HepG2 (cell line): ENCODE results near the gene NPBWR2. TPM values are rescaled to one million over a fixed set of nuclear protein-coding genes. Genes with fewer than 3 reads are reported as not detected.
A peak's percentile ranks its signal among the peaks of the same experiment; 100 is the strongest.

Experiments used
- ATM ChIP-seq: fragments of 450-650 bp; IDR thresholded peaks from 2 replicates; pipeline ENCODE4 v1.7.1; 2017; ENCODE audit warnings: mild to moderate bottlenecking, borderline replicate concordance
- CHCHD3 ChIP-seq: sonication (generic); formaldehyde crosslinking; IDR thresholded peaks from 2 replicates; pipeline ENCODE4 v1.8.0; 2022; ENCODE audit warnings: mild to moderate bottlenecking, missing genetic modification reagents, moderate library complexity
- CREBL2 ChIP-seq: sonication (generic); formaldehyde crosslinking; IDR thresholded peaks from 2 replicates; pipeline ENCODE4 v1.8.1; 2023; ENCODE audit warnings: missing genetic modification reagents, mild to moderate bottlenecking, borderline replicate concordance
- FOXO4 ChIP-seq: sonication (generic); formaldehyde crosslinking; conservative IDR thresholded peaks from 2 replicates; pipeline ENCODE4 v1.8.1; 2023; ENCODE audit warnings: missing genetic modification reagents
- GPBP1L1 ChIP-seq: sonication (generic); formaldehyde crosslinking; IDR thresholded peaks from 2 replicates; pipeline ENCODE4 v1.5.0; 2020; ENCODE audit warnings: mild to moderate bottlenecking, missing genetic modification reagents
- IKZF4 ChIP-seq: sonication (generic); formaldehyde crosslinking; IDR thresholded peaks from 2 replicates; pipeline ENCODE4 v1.5.1; 2020; ENCODE audit warnings: borderline replicate concordance, mild to moderate bottlenecking, low read depth, missing genetic modification reagents; ENCODE audit errors: not compliant biosample characterization
- MBNL3 ChIP-seq: fragments of 250-450 bp; sonication (Bioruptor Pico); conservative IDR thresholded peaks from 2 replicates; pipeline ENCODE4 v1.8.0; 2022; ENCODE audit warnings: mild to moderate bottlenecking, inconsistent platforms
- MED13 ChIP-seq: sonication (generic); formaldehyde crosslinking; IDR thresholded peaks from 2 replicates; pipeline ENCODE4 v1.5.0; 2020; ENCODE audit warnings: missing genetic modification reagents
- POLR2A ChIP-seq, 2 experiments: IDR thresholded peaks; 2 replicates each; pipeline ENCODE4 v1.6.1; 2011; ENCODE audit warnings: low read depth in 2 of 2, low read length in 2 of 2, mild to moderate bottlenecking in 1 of 2, moderate library complexity in 1 of 2; ENCODE audit not compliant: insufficient read depth in 1 of 2
- SRSF1 ChIP-seq: fragments of 200-400 bp; formaldehyde crosslinking; optimal IDR thresholded peaks from 2 replicates; pipeline ENCODE3; 2017; ENCODE audit warnings: mild to moderate bottlenecking, low read depth, low read length, moderate library complexity
- THAP11 ChIP-seq: IDR thresholded peaks from 2 replicates; pipeline ENCODE4 v1.6.1; 2016; ENCODE audit warnings: missing biosample characterization, missing genetic modification reagents
- TRIM22 ChIP-seq: fragments of 450-650 bp; IDR thresholded peaks from 2 replicates; pipeline ENCODE4 v1.6.1; 2017
- YY1 ChIP-seq: IDR thresholded peaks from 2 replicates; pipeline ENCODE4 v1.6.1; 2011; ENCODE audit warnings: low read length, low read depth, moderate library complexity, mild to moderate bottlenecking; ENCODE audit not compliant: insufficient read depth, insufficient replicate concordance
- ZHX2 ChIP-seq, 2 experiments: sonication (generic) in 1 of 2; formaldehyde crosslinking in 1 of 2; IDR thresholded peaks; 2 replicates each; pipeline versions ENCODE4 v1.6.1 to v1.9.0; 2014 to 2022; ENCODE audit warnings: antibody characterized with exemption in 1 of 2, borderline replicate concordance in 1 of 2, inconsistent platforms in 1 of 2, low read depth in 1 of 2, missing genetic modification reagents in 1 of 2
- ZNF232 ChIP-seq: sonication (generic); formaldehyde crosslinking; IDR thresholded peaks from 2 replicates; pipeline ENCODE4 v1.4.0; 2020; ENCODE audit warnings: missing genetic modification reagents, borderline replicate concordance
- ZNF251 ChIP-seq: sonication (generic); formaldehyde crosslinking; IDR thresholded peaks from 2 replicates; pipeline ENCODE4 v1.9.0; 2021; ENCODE audit warnings: mild to moderate bottlenecking, missing genetic modification reagents
- ZNF335 ChIP-seq: sonication (generic); formaldehyde crosslinking; IDR thresholded peaks from 2 replicates; pipeline ENCODE4 v1.4.0; 2020; ENCODE audit warnings: missing genetic modification reagents
- ZNF383 ChIP-seq: sonication (generic); formaldehyde crosslinking; IDR thresholded peaks from 2 replicates; pipeline ENCODE4 v1.4.0; 2020; ENCODE audit warnings: missing genetic modification reagents, mild to moderate bottlenecking, borderline replicate concordance
- ZNF563 ChIP-seq: sonication (generic); formaldehyde crosslinking; IDR thresholded peaks from 2 replicates; pipeline ENCODE4 v1.8.0; 2022; ENCODE audit warnings: mild to moderate bottlenecking, moderate library complexity, missing genetic modification reagents
- polyA plus RNA-seq, 8 experiments: library from polyadenylated mRNA; depleted of rRNA in 3 of 8; stranded (reverse) in 7 of 8; unstranded in 1 of 8; fragments of >200 nt; fragmentation: Illumina TruSeq in 4 of 8; extraction: Trizol in 4 of 8; gene quantifications; 2 replicates each; pipeline versions ENCODE4 v1.2.1 to v1.2.3, GENCODE V29; 2011 to 2016; ENCODE audit warnings: low read depth in 4 of 8, missing spikeins in 1 of 8, mixed read lengths in 1 of 8; ENCODE audit not compliant: insufficient read depth in 1 of 8
- total RNA-seq, 5 experiments: library from RNA; depleted of rRNA; stranded (reverse); fragments of >200 nt; fragmentation: Illumina TruSeq; extraction: Trizol; gene quantifications; 2 replicates each; pipeline ENCODE4 v1.2.3, GENCODE V29; 2016; ENCODE audit warnings: low read depth in 1 of 5

NPBWR2 gene
- total and polyA plus RNA-seq, 2 of the 13 experiments (the other 11 are each of a cell fraction or from before 2014, with no cell fraction given) = not detected

GRCh38 chr20:64063389-64064144 lies 43.8 kb downstream of the NPBWR2 start (continued):
- 0 out of 2 replicates have a peak, but pooled peaks have one; percentile 16 for TF ChIP-seq CREBL2 (CRISPR knock-in tag)
- TF ChIP-seq ZNF232 (CRISPR knock-in tag) = peak; percentile 3; the same call in 1 of the 2 replicates
- TF ChIP-seq ZHX2 (IDR thresholded peaks at IDR 0.05; ENCODE audit: low read depth) = no peak
- TF ChIP-seq ZHX2 (CRISPR knock-in tag; IDR thresholded peaks at IDR 0.05; ENCODE audit: borderline replicate concordance) = no peak
- no peak for TF ChIP-seq IKZF4 (CRISPR knock-in tag)
- peak; percentile 54 for TF ChIP-seq THAP11 (CRISPR knock-in tag)
- no peak for TF ChIP-seq TRIM22
- TF ChIP-seq ZNF335 = no peak; the same call in 1 of the 2 replicates
- no peak for TF ChIP-seq YY1
- no peak for TF ChIP-seq ZNF251 (CRISPR knock-in tag)
- TF ChIP-seq SRSF1 = no peak
- peak; percentile 23 for TF ChIP-seq CHCHD3 (CRISPR knock-in tag)
- no peak; the same call in 1 of the 2 replicates for TF ChIP-seq MED13
- TF ChIP-seq ATM = no peak
- TF ChIP-seq ZNF383 (CRISPR knock-in tag) = no peak
- TF ChIP-seq FOXO4 = peak; percentile 95
- peak in 1 of 2 experiments; percentile 68; a peak in 1 of 4 replicates for TF ChIP-seq POLR2A (IDR thresholded peaks at IDR 0.05; ENCODE audit: insufficient read depth in 1 of 2, low read depth in 2 of 2, low read length in 2 of 2)
- TF ChIP-seq ZNF563 (CRISPR knock-in tag) = peak; percentile 82
- no peak for TF ChIP-seq GPBP1L1 (CRISPR knock-in tag)
- TF ChIP-seq MBNL3 = no peak
